ENCODE data around the gene NEDD4L. TPM values are rescaled to one million over a fixed set of nuclear protein-coding genes. Genes with fewer than 3 reads are reported as not detected.
A peak's percentile ranks its signal among the peaks of the same experiment; 100 is the strongest.
"Not testable (repeated sequence)": the region's sequence is repeated elsewhere in the genome, so short reads cannot be mapped to it uniquely, and the experiment has no call there.

NEDD4L gene
- total RNA-seq, 1 donor from 2014 or later: 5.1 TPM

- Mint-ChIP-seq H3K27ac (no peak overlapping the region), H3K9me3 (no peaks in the 10 kb centered on the region), H3K4me1 (ENCODE audit: low read depth) (no peaks in the 10 kb centered on the region), H3K4me3 (ENCODE audit: low read depth) (no peak overlapping the region), H3K27me3 (ENCODE audit: low read depth) (peaks cover 2% of the 10 kb centered on the region), H3K36me3 (ENCODE audit: low read depth) (no peaks in the 10 kb centered on the region)
- DNase-seq (ENCODE audit: low spot score): no peak
- intact Hi-C loops (cut with micrococcal nuclease): no loop called here
These were observed 373.0 kb downstream of the NEDD4L start for GRCh38 chr18:58416704-58417683.

- no peaks in the 10 kb centered on the region for H3K36me3 Mint-ChIP-seq (ENCODE audit: low read depth)
- intact Hi-C loops (cut with micrococcal nuclease): no loop called here
- no peaks in the 10 kb centered on the region for H3K4me1 Mint-ChIP-seq (ENCODE audit: low read depth)
- H3K27me3 Mint-ChIP-seq (ENCODE audit: low read depth): peaks cover 2% of the 10 kb centered on the region
- no peak overlapping the region for H3K27ac Mint-ChIP-seq
- no peak for DNase-seq (ENCODE audit: low spot score)
- H3K4me3 Mint-ChIP-seq (ENCODE audit: low read depth): no peak overlapping the region
- no peaks in the 10 kb centered on the region for H3K9me3 Mint-ChIP-seq
These were observed 373.7 kb downstream of the NEDD4L start for GRCh38 chr18:58417752-58418151.

- peaks cover 4% of the 10 kb centered on the region for H3K27me3 Mint-ChIP-seq (ENCODE audit: low read depth)
- H3K36me3 Mint-ChIP-seq (ENCODE audit: low read depth): no peaks in the 10 kb centered on the region
- no peak for DNase-seq (ENCODE audit: low spot score)
- H3K27ac Mint-ChIP-seq: no peak overlapping the region
- no peaks in the 10 kb centered on the region for H3K4me1 Mint-ChIP-seq (ENCODE audit: low read depth)
- H3K4me3 Mint-ChIP-seq (ENCODE audit: low read depth): no peak overlapping the region
- H3K9me3 Mint-ChIP-seq: no peaks in the 10 kb centered on the region
- intact Hi-C loops (cut with micrococcal nuclease): no loop called here
These were observed 374.3 kb downstream of the NEDD4L start for GRCh38 chr18:58418361-58418760.

- H3K27ac Mint-ChIP-seq: no peak overlapping the region
- intact Hi-C loops (cut with micrococcal nuclease): no loop called here
These were observed 375.7 kb downstream of the NEDD4L start for GRCh38 chr18:58419587-58420199.

GRCh38 chr18:58426611-58427010, 382.6 kb downstream of the NEDD4L start:
- H3K27ac Mint-ChIP-seq: no peak overlapping the region
- H3K36me3 Mint-ChIP-seq (ENCODE audit: low read depth): no peaks in the 10 kb centered on the region
- H3K27me3 Mint-ChIP-seq (ENCODE audit: low read depth): peaks cover 4% of the 10 kb centered on the region
- H3K9me3 Mint-ChIP-seq: no peaks in the 10 kb centered on the region
- intact Hi-C loops (cut with micrococcal nuclease): no loop called here
- H3K4me1 Mint-ChIP-seq (ENCODE audit: low read depth): peaks cover 3% of the 10 kb centered on the region
- no peak for DNase-seq (ENCODE audit: low spot score)
- no peak overlapping the region for H3K4me3 Mint-ChIP-seq (ENCODE audit: low read depth)

More at GRCh38 chr18:58419587-58420199, 375.7 kb downstream of the NEDD4L start:
- DNase-seq (ENCODE audit: low spot score): no peak
- no peaks in the 10 kb centered on the region for H3K9me3 Mint-ChIP-seq
- H3K36me3 Mint-ChIP-seq (ENCODE audit: low read depth): no peaks in the 10 kb centered on the region
- H3K27me3 Mint-ChIP-seq (ENCODE audit: low read depth): peaks cover 5% of the 10 kb centered on the region
- H3K4me3 Mint-ChIP-seq (ENCODE audit: low read depth): no peak overlapping the region
- H3K4me1 Mint-ChIP-seq (ENCODE audit: low read depth): no peaks in the 10 kb centered on the region

GRCh38 chr18:58427321-58427720, 383.3 kb downstream of the NEDD4L start:
- no peaks in the 10 kb centered on the region for H3K36me3 Mint-ChIP-seq (ENCODE audit: low read depth)
- H3K9me3 Mint-ChIP-seq: no peaks in the 10 kb centered on the region
- H3K4me1 Mint-ChIP-seq (ENCODE audit: low read depth): peaks cover 3% of the 10 kb centered on the region
- peaks cover 4% of the 10 kb centered on the region for H3K27me3 Mint-ChIP-seq (ENCODE audit: low read depth)
- intact Hi-C loops (cut with micrococcal nuclease): no loop called here
- H3K27ac Mint-ChIP-seq: no peak overlapping the region
- no peak for DNase-seq (ENCODE audit: low spot score)
- H3K4me3 Mint-ChIP-seq (ENCODE audit: low read depth): no peak overlapping the region

GRCh38 chr18:58429442-58429841, 385.4 kb downstream of the NEDD4L start:
- Mint-ChIP-seq H3K27me3 (ENCODE audit: low read depth) (no peaks in the 10 kb centered on the region), H3K4me1 (ENCODE audit: low read depth) (peaks cover 3% of the 10 kb centered on the region), H3K27ac (no peak overlapping the region), H3K4me3 (ENCODE audit: low read depth) (no peak overlapping the region), H3K36me3 (ENCODE audit: low read depth) (no peaks in the 10 kb centered on the region), H3K9me3 (no peaks in the 10 kb centered on the region)
- intact Hi-C loops (cut with micrococcal nuclease): no loop called here
- DNase-seq (ENCODE audit: low spot score): no peak

- no peak for DNase-seq (ENCODE audit: low spot score)
- H3K4me1 Mint-ChIP-seq (ENCODE audit: low read depth): no peaks in the 10 kb centered on the region
- peaks cover 2% of the 10 kb centered on the region for H3K27me3 Mint-ChIP-seq (ENCODE audit: low read depth)
- H3K36me3 Mint-ChIP-seq (ENCODE audit: low read depth): no peaks in the 10 kb centered on the region
- no peak overlapping the region for H3K4me3 Mint-ChIP-seq (ENCODE audit: low read depth)
- intact Hi-C loops (cut with micrococcal nuclease): no loop called here
- no peak overlapping the region for H3K27ac Mint-ChIP-seq
- H3K9me3 Mint-ChIP-seq: no peaks in the 10 kb centered on the region
These were observed 387.2 kb downstream of the NEDD4L start for GRCh38 chr18:58431215-58431614.

GRCh38 chr18:58432050-58432727, 388.2 kb downstream of the NEDD4L start:
- Mint-ChIP-seq H3K27me3 (ENCODE audit: low read depth) (peaks cover 2% of the 10 kb centered on the region), H3K4me3 (ENCODE audit: low read depth) (no peak overlapping the region), H3K4me1 (ENCODE audit: low read depth) (no peaks in the 10 kb centered on the region), H3K9me3 (no peaks in the 10 kb centered on the region), H3K27ac (no peak overlapping the region), H3K36me3 (ENCODE audit: low read depth) (no peaks in the 10 kb centered on the region)
- intact Hi-C loops (cut with micrococcal nuclease): no loop called here
- DNase-seq (ENCODE audit: low spot score): no peak

GRCh38 chr18:58435221-58436005, 391.4 kb downstream of the NEDD4L start:
- H3K27me3 Mint-ChIP-seq (ENCODE audit: low read depth); DNase-seq (ENCODE audit: low spot score); H3K4me3 Mint-ChIP-seq (ENCODE audit: low read depth); H3K36me3 Mint-ChIP-seq (ENCODE audit: low read depth); H3K27ac Mint-ChIP-seq; H3K9me3 Mint-ChIP-seq; intact Hi-C loops (cut with micrococcal nuclease): not testable (repeated sequence)
- peaks cover 13% of the 10 kb centered on the region for H3K4me1 Mint-ChIP-seq (ENCODE audit: low read depth)

- intact Hi-C loops (cut with micrococcal nuclease): no loop called here
- H3K4me1 Mint-ChIP-seq (ENCODE audit: low read depth): peaks cover 13% of the 10 kb centered on the region
- peak overlapping the region; percentile 64 for H3K27ac Mint-ChIP-seq
- no peak for DNase-seq (ENCODE audit: low spot score)
- H3K36me3 Mint-ChIP-seq (ENCODE audit: low read depth): no peaks in the 10 kb centered on the region
- H3K9me3 Mint-ChIP-seq: no peaks in the 10 kb centered on the region
- H3K27me3 Mint-ChIP-seq (ENCODE audit: low read depth): peaks cover 2% of the 10 kb centered on the region
- peak overlapping the region; percentile 71 for H3K4me3 Mint-ChIP-seq (ENCODE audit: low read depth)
These were observed 394.3 kb downstream of the NEDD4L start for GRCh38 chr18:58438161-58438957.

- Mint-ChIP-seq H3K27ac (peak overlapping the region; percentile 64), H3K9me3 (no peaks in the 10 kb centered on the region), H3K4me1 (ENCODE audit: low read depth) (peaks cover 13% of the 10 kb centered on the region), H3K27me3 (ENCODE audit: low read depth) (peaks cover 2% of the 10 kb centered on the region), H3K36me3 (ENCODE audit: low read depth) (no peaks in the 10 kb centered on the region), H3K4me3 (ENCODE audit: low read depth) (peak overlapping the region; percentile 71)
- intact Hi-C loops (cut with micrococcal nuclease): no loop called here
- no peak for DNase-seq (ENCODE audit: low spot score)
These were observed 394.9 kb downstream of the NEDD4L start for GRCh38 chr18:58438958-58439300.

All from activated T-helper 2 cell treated with anti-CD3 and anti-CD28 coated beads, Interferon-gamma antibody, Interleukin-2, Interleukin-4, amounts not matched to agents 10 μg/mL and 5 μg/mL and 100 μg/mL, durations not matched to agents 14 hours and 24 hours and 36 hours (primary cell).